Activated T-cell treated with anti-CD3 and anti-CD28 coated beads, Interleukin-2, amount 50 U/mL, for 72 hours (primary cell): ENCODE results near the gene SLC26A3. TPM values are rescaled to one million over a fixed set of nuclear protein-coding genes. Genes with fewer than 3 reads are reported as not detected.
A peak's percentile ranks its signal among the peaks of the same experiment; 100 is the strongest.

Experiments used
- ATAC-seq, 2 donors: fragments of 150-1000 bp; cut with Tn5 transposase; replicated peaks in 1 of 2; 2 replicates each; pipeline ENCODE4 v1.10.0; 2021; ENCODE audit warnings: moderate library complexity in 2 of 2, mild to moderate bottlenecking in 1 of 2
- DNase-seq, 2 donors: peaks; one replicate each; pipeline ENCODE4 v3.0.0; 2021 to 2022; ENCODE audit warnings: mixed read lengths in 1 of 2
- H3K27ac Mint-ChIP-seq: one replicate; pipeline ENCODE4 v1.8.0; 2022; ENCODE audit warnings: mild to moderate bottlenecking, moderate library complexity, mixed read lengths
- H3K27me3 Mint-ChIP-seq: one replicate; pipeline ENCODE4 v1.8.0; 2022; ENCODE audit warnings: low read depth, mixed read lengths
- H3K36me3 Mint-ChIP-seq, 2 donors: one replicate each; pipeline ENCODE4 v1.8.0; 2022; ENCODE audit warnings: mixed read lengths in 2 of 2, mild to moderate bottlenecking in 1 of 2; ENCODE audit not compliant: insufficient read depth in 2 of 2
- H3K4me1 Mint-ChIP-seq: one replicate; pipeline ENCODE4 v1.8.0; 2022; ENCODE audit warnings: low read depth, mixed read lengths
- H3K4me3 Mint-ChIP-seq, 2 donors: one replicate each; pipeline ENCODE4 v1.8.0; 2022; ENCODE audit warnings: mild to moderate bottlenecking in 2 of 2, mixed read lengths in 2 of 2, moderate library complexity in 2 of 2
- H3K9me3 Mint-ChIP-seq, 2 donors: one replicate each; pipeline ENCODE4 v1.8.0; 2022; ENCODE audit warnings: mixed read lengths in 2 of 2
- total RNA-seq, 2 donors: library from RNA; stranded (reverse); gene quantifications; one replicate each; pipeline ENCODE4 v1.2.3, GENCODE V29; 2022

SLC26A3 gene
- total RNA-seq, 2 donors from 2014 or later: not detected

DNA sequence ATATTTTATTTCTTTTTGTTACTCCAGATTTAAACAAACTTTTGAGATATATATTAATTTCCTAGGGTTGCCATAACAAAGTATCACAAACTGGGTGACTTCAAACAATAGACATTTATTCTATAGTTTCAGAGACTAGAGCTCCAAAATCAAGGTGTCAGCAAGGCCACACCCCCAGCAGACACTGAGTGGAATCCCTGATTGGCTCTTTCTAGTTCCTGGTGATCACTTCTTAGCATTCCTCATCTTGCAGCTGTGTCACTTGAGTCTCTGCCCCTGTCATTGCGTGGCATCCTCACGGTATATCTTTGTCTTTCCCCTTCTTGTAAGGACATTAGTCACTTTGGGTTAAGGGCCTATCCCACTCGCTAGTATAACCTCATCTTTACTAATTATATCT lies 7.6 kb upstream of the SLC26A3 start:
- Mint-ChIP-seq H3K9me3 (no peaks in the 10 kb centered on the region), H3K4me1 (peaks cover 26% of the 10 kb centered on the region), H3K27ac (no peak overlapping the region), H3K4me3 (no peak overlapping the region), H3K27me3 (no peaks in the 10 kb centered on the region), H3K36me3 (no peaks in the 10 kb centered on the region)
- DNase-seq: no peak
- no peak for ATAC-seq

DNA sequence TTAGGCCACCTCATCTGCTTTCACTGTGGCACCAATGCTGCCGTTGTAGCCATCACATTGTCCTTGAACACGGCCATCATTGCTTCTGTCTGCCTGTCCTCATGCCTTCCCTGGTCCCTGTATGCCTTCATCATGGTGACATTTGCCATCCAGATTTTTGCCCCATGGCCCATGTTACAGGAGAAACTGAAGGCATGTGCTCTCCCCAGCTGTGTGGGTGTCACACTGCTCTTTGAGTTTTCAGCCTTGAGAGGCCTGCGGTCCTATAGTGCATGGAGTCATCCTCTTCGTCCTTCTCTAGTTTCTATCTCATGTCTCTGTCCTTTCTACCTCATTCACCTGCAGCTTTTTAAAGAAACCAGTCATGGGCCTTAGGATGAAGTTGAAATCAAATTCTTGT lies 6.2 kb upstream of the SLC26A3 start:
- ATAC-seq (no peak), DNase-seq (no peak)
- H3K4me3 Mint-ChIP-seq: no peak overlapping the region
- peaks cover 10% of the 10 kb centered on the region for H3K27me3 Mint-ChIP-seq
- H3K4me1 Mint-ChIP-seq: peaks cover 11% of the 10 kb centered on the region
- H3K9me3 Mint-ChIP-seq: peaks cover 0 to 2% of the 10 kb centered on the region in 2 donors
- H3K36me3 Mint-ChIP-seq: no peaks in the 10 kb centered on the region
- H3K27ac Mint-ChIP-seq: no peak overlapping the region

GRCh38 chr7:107799647-107800264 lies 3.3 kb downstream of the SLC26A3 start:
- Mint-ChIP-seq H3K4me3 (no peak overlapping the region), H3K36me3 (no peaks in the 10 kb centered on the region), H3K27me3 (peaks cover 27% of the 10 kb centered on the region), H3K4me1 (no peaks in the 10 kb centered on the region), H3K9me3 (peaks cover 0 to 2% of the 10 kb centered on the region in 2 donors), H3K27ac (no peak overlapping the region)
- DNase-seq (no peak), ATAC-seq (no peak)

GRCh38 chr7:107792364-107792763 lies 10.7 kb downstream of the SLC26A3 start:
- H3K9me3 Mint-ChIP-seq: no peaks in the 10 kb centered on the region
- no peak for ATAC-seq
- H3K36me3 Mint-ChIP-seq: no peaks in the 10 kb centered on the region
- no peak overlapping the region for H3K27ac Mint-ChIP-seq
- H3K4me1 Mint-ChIP-seq: no peaks in the 10 kb centered on the region
- DNase-seq: no peak
- peaks cover 21% of the 10 kb centered on the region for H3K27me3 Mint-ChIP-seq
- no peak overlapping the region for H3K4me3 Mint-ChIP-seq

DNA sequence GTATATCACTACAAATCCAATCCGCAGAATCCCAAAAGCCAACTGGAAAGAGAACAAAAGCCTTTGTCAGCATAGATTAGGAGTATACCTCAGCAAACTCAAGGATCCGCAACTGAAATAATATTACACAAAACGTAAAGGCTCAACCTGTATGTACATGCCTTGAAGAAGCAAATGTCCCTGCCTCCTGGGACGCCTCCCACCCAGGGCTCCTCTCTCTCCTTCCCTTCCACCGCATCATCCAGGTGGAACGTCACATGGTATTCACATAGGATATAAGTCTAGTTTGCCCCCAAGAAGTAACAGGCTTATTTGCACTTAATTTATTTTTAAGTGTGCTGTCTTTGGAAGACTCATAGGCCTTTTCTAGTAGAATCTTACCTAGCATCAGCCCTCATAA lies 13.4 kb downstream of the SLC26A3 start:
- Mint-ChIP-seq H3K36me3 (no peaks in the 10 kb centered on the region), H3K27me3 (peaks cover 20% of the 10 kb centered on the region), H3K4me1 (peaks cover 19% of the 10 kb centered on the region), H3K27ac (no peak overlapping the region), H3K4me3 (no peak overlapping the region), H3K9me3 (no peaks in the 10 kb centered on the region)
- DNase-seq (no peak), ATAC-seq (no peak)

- peaks cover 19% of the 10 kb centered on the region for H3K4me1 Mint-ChIP-seq
- H3K27ac Mint-ChIP-seq: no peak overlapping the region
- no peaks in the 10 kb centered on the region for H3K9me3 Mint-ChIP-seq
- peaks cover 12% of the 10 kb centered on the region for H3K27me3 Mint-ChIP-seq
- no peak overlapping the region for H3K4me3 Mint-ChIP-seq
- ATAC-seq (no peak), DNase-seq (no peak)
- no peaks in the 10 kb centered on the region for H3K36me3 Mint-ChIP-seq
Observed at GRCh38 chr7:107788662-107789061, 14.4 kb downstream of the SLC26A3 start.

DNA sequence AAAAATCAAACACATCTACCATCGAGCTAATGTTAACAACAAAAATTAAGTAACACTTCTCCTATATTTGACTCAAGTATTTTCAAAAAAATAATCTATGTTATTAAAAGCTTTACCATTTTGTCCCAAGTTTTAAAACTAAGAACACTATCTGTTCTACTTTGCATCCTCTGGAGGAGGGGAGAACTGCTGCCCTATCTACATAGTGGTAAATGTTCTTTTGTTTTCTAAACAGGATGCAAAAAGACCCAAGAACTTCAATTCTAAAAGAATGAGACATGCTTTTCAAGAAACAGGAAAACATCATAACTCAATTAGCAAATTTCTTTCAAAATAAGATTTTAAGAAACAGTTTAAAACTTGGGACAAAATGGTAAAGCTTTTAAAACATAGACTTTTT lies 14.8 kb downstream of the SLC26A3 start:
- peaks cover 12% of the 10 kb centered on the region for H3K27me3 Mint-ChIP-seq
- peaks cover 19% of the 10 kb centered on the region for H3K4me1 Mint-ChIP-seq
- DNase-seq (no peak), ATAC-seq (no peak)
- no peaks in the 10 kb centered on the region for H3K9me3 Mint-ChIP-seq
- no peaks in the 10 kb centered on the region for H3K36me3 Mint-ChIP-seq
- H3K27ac Mint-ChIP-seq: no peak overlapping the region
- H3K4me3 Mint-ChIP-seq: no peak overlapping the region

GRCh38 chr7:107785926-107786325 lies 17.1 kb downstream of the SLC26A3 start:
- Mint-ChIP-seq H3K4me1 (peaks cover 19% of the 10 kb centered on the region), H3K27ac (no peak overlapping the region), H3K4me3 (no peak overlapping the region), H3K27me3 (peaks cover 12% of the 10 kb centered on the region), H3K9me3 (no peaks in the 10 kb centered on the region), H3K36me3 (no peaks in the 10 kb centered on the region)
- no peak for ATAC-seq
- no peak for DNase-seq

GRCh38 chr7:107785170-107785569 lies 17.9 kb downstream of the SLC26A3 start:
- ATAC-seq: no peak
- DNase-seq: no peak
- peak overlapping the region in 1 of 2 donors; percentile 21 for H3K4me3 Mint-ChIP-seq
- H3K4me1 Mint-ChIP-seq: peaks cover 19% of the 10 kb centered on the region
- no peaks in the 10 kb centered on the region for H3K36me3 Mint-ChIP-seq
- H3K9me3 Mint-ChIP-seq: no peaks in the 10 kb centered on the region
- H3K27ac Mint-ChIP-seq: no peak overlapping the region
- peaks cover 12% of the 10 kb centered on the region for H3K27me3 Mint-ChIP-seq

DNA sequence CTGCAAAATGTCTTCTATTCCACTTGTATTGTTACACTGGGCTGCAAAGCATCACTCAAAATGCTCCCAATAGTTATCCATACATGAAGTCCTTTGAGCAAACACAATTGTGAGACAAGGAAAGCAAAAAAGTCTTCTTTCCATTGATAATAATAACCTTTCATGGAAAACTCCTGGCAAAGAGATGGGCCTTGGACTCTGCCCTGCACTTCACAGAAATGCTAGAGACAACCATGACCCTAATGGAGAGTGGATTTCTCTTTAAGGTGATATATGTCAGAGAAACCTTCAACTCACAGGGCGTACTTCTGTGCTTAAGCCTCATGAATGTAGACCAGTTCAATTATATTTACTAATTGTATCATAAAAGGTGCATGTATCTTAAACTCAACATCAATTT lies 19.4 kb downstream of the SLC26A3 start:
- peaks cover 12% of the 10 kb centered on the region for H3K27me3 Mint-ChIP-seq
- ATAC-seq (no peak), DNase-seq (no peak)
- no peaks in the 10 kb centered on the region for H3K9me3 Mint-ChIP-seq
- no peaks in the 10 kb centered on the region for H3K36me3 Mint-ChIP-seq
- H3K4me3 Mint-ChIP-seq: no peak overlapping the region
- H3K4me1 Mint-ChIP-seq: peaks cover 19% of the 10 kb centered on the region
- no peak overlapping the region for H3K27ac Mint-ChIP-seq

DNA sequence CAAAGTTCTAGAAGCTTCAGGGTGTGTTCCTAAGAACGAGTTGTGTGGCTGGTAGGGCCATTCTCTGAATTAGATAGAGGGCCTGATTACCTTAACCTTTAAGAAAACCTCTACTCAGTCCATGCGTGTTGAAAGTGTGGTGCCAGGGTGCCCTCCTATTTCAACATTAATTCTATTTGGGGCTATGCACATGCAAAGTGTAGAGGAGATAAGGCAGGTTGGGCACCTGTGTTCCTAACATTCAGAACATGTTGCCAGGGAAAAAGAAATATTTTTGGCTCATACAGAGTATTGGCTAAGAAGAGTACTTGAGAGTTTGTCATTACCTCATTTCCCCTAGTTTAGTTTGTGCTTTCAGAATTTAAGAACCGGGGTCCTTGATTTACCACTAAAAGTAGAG lies 20.6 kb downstream of the SLC26A3 start:
- Mint-ChIP-seq H3K27me3 (peaks cover 5% of the 10 kb centered on the region), H3K9me3 (no peaks in the 10 kb centered on the region), H3K4me1 (peaks cover 19% of the 10 kb centered on the region), H3K27ac (no peak overlapping the region), H3K36me3 (no peaks in the 10 kb centered on the region), H3K4me3 (no peak overlapping the region)
- ATAC-seq (no peak), DNase-seq (no peak)

- no peaks in the 10 kb centered on the region for H3K27me3 Mint-ChIP-seq
- H3K4me1 Mint-ChIP-seq: no peaks in the 10 kb centered on the region
- no peak overlapping the region for H3K27ac Mint-ChIP-seq
- no peak overlapping the region for H3K4me3 Mint-ChIP-seq
- ATAC-seq (no peak), DNase-seq (no peak)
- H3K9me3 Mint-ChIP-seq: no peaks in the 10 kb centered on the region
- H3K36me3 Mint-ChIP-seq: no peaks in the 10 kb centered on the region
Observed at GRCh38 chr7:107779647-107780099, 23.4 kb downstream of the SLC26A3 start.

- DNase-seq: no peak
- no peak for ATAC-seq
- H3K27me3 Mint-ChIP-seq: no peaks in the 10 kb centered on the region
- H3K27ac Mint-ChIP-seq: no peak overlapping the region
- H3K4me3 Mint-ChIP-seq: no peak overlapping the region
- no peaks in the 10 kb centered on the region for H3K9me3 Mint-ChIP-seq
- peaks cover 1% of the 10 kb centered on the region for H3K4me1 Mint-ChIP-seq
- H3K36me3 Mint-ChIP-seq: no peaks in the 10 kb centered on the region
Observed at GRCh38 chr7:107778283-107778682, 24.7 kb downstream of the SLC26A3 start.

GRCh38 chr7:107777702-107778101 lies 25.3 kb downstream of the SLC26A3 start:
- Mint-ChIP-seq H3K9me3 (no peaks in the 10 kb centered on the region), H3K27ac (no peak overlapping the region), H3K36me3 (no peaks in the 10 kb centered on the region), H3K4me3 (no peak overlapping the region), H3K4me1 (peaks cover 5% of the 10 kb centered on the region), H3K27me3 (no peaks in the 10 kb centered on the region)
- no peak for ATAC-seq
- no peak for DNase-seq
